OCI-LY3 (cell line): ENCODE data around the gene LHX4.

Experiments used
- H2AFZ ChIP-seq: fragments of 200-600, 300-600 bp; shearing (Covaris generic); 2 replicates; pipeline ENCODE4 v1.6.0; 2014; ENCODE audit warnings: antibody characterized with exemption, low read depth, low read length
- H3K27ac ChIP-seq: fragments of 200-600, 300-600 bp; sonication (generic); 2 replicates; pipeline ENCODE4 v1.5.1; 2014; ENCODE audit warnings: mild to moderate bottlenecking, low read length, moderate library complexity, mixed read lengths
- H3K27me3 ChIP-seq: fragments of 200-600, 300-600 bp; sonication (generic); 2 replicates; pipeline ENCODE4 v1.6.1; 2014; ENCODE audit warnings: low read depth, low read length, mixed read lengths
- H3K36me3 ChIP-seq: fragments of 200-600, 300-600 bp; sonication (generic); replicated peaks from 2 replicates; pipeline ENCODE3; 2014; ENCODE audit warnings: low read depth, low read length, mixed read lengths
- H3K4me1 ChIP-seq: fragments of 300-600, 200-600 bp; sonication (generic); 2 replicates; pipeline ENCODE4 v1.6.1; 2014; ENCODE audit warnings: low read length, mixed read lengths
- H3K4me2 ChIP-seq: fragments of 200-600, 300-600 bp; sonication (generic); 2 replicates; pipeline ENCODE4 v1.6.1; 2014; ENCODE audit warnings: low read length, mixed read lengths
- H3K4me3 ChIP-seq: fragments of 300-600, 200-600 bp; sonication (generic); 2 replicates; pipeline ENCODE4 v1.5.1; 2014; ENCODE audit warnings: antibody characterized with exemption, mild to moderate bottlenecking, low read length, moderate library complexity
- H3K79me2 ChIP-seq: fragments of 300-600, 200-600 bp; shearing (Covaris generic); 2 replicates; pipeline ENCODE4 v1.6.1; 2014; ENCODE audit warnings: mild to moderate bottlenecking, low read length, mixed read lengths
- H3K9ac ChIP-seq: fragments of 300-600, 200-600 bp; shearing (Covaris generic); 2 replicates; pipeline ENCODE4 v1.6.0; 2014; ENCODE audit warnings: mild to moderate bottlenecking, low read length, moderate library complexity
- H3K9me3 ChIP-seq: fragments of 200-600, 300-600 bp; shearing (Covaris generic); 2 replicates; pipeline ENCODE4 v1.6.1; 2014; ENCODE audit warnings: low read length, mixed read lengths; ENCODE audit not compliant: insufficient read depth
- H4K20me1 ChIP-seq: fragments of 200-600, 300-600 bp; sonication (generic); 2 replicates; pipeline ENCODE4 v1.6.1; 2016; ENCODE audit warnings: low read length, mixed read lengths; ENCODE audit not compliant: insufficient read depth
- EZH2phosphoT487 ChIP-seq: fragments of 200-600 bp; shearing (Covaris generic); IDR thresholded peaks from 2 replicates; pipeline ENCODE4 v1.6.1; 2018; ENCODE audit warnings: antibody characterized with exemption, mixed run types, low read depth
- TF ChIP-seq, protein P1 (sequence below): fragments of 200-600, 300-600 bp; sonication (generic); IDR thresholded peaks from 2 replicates; pipeline ENCODE4 v1.5.1; 2014; ENCODE audit warnings: antibody characterized with exemption, low read length, low read depth

LHX4 gene

DNA sequence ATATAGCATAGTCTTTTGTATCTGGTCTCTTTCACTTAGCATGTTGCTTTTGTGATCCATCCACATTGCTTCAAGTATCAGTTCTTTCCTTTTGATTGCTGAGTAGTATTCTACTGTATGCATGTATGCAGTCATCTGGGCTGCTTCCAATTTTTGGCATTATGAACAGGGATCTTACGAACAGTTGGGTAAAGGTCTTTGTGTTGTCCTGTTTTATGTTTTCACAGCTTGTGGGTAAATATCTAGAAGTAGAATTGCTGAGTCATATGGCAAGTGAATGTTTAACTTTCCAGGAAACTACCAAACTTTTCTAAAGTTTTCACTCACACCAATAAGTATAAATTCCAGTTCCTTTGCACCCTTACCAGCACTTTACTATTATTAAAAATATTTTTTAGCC lies 60.9 kb downstream of the LHX4 start:
- Histone ChIP-seq H3K4me2 (no peak overlapping the region), H3K27ac (no peak overlapping the region), H3K9me3 (no peaks in the 10 kb centered on the region), H2AFZ (no peak overlapping the region), H4K20me1 (no peaks in the 10 kb centered on the region), H3K36me3 (peaks cover 3% of the 10 kb centered on the region), H3K4me1 (no peaks in the 10 kb centered on the region), H3K27me3 (no peaks in the 10 kb centered on the region), H3K9ac (no peak overlapping the region), H3K4me3 (no peak overlapping the region), H3K79me2 (no peaks in the 10 kb centered on the region)
- TF ChIP-seq EZH2phosphoT487, result no peak
- TF ChIP-seq, protein P1, sequence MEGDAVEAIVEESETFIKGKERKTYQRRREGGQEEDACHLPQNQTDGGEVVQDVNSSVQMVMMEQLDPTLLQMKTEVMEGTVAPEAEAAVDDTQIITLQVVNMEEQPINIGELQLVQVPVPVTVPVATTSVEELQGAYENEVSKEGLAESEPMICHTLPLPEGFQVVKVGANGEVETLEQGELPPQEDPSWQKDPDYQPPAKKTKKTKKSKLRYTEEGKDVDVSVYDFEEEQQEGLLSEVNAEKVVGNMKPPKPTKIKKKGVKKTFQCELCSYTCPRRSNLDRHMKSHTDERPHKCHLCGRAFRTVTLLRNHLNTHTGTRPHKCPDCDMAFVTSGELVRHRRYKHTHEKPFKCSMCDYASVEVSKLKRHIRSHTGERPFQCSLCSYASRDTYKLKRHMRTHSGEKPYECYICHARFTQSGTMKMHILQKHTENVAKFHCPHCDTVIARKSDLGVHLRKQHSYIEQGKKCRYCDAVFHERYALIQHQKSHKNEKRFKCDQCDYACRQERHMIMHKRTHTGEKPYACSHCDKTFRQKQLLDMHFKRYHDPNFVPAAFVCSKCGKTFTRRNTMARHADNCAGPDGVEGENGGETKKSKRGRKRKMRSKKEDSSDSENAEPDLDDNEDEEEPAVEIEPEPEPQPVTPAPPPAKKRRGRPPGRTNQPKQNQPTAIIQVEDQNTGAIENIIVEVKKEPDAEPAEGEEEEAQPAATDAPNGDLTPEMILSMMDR, result no peak

DNA sequence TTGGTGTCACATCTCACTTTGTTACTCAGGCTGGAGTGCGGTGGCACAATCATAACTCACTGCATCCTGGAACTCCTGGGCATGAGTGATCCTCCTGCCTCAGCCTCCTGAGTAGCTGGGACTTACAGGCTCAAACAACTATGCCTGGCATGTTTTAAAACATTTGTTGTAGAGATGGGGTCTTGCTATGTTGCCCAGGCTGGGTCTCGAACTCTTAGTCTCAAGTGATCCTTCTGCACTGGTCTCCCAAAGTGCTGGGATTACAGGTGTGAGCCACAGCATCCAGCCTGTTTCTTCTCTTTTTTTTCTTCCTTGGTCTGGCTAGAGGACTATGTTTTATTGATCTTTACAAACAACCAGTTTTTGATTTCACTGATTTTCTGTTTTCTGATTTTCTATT lies 64.6 kb downstream of the LHX4 start:
- no peak for TF ChIP-seq EZH2phosphoT487
- TF ChIP-seq, protein P1, result no peak
- H3K27me3 ChIP-seq, result no peaks in the 10 kb centered on the region

DNA sequence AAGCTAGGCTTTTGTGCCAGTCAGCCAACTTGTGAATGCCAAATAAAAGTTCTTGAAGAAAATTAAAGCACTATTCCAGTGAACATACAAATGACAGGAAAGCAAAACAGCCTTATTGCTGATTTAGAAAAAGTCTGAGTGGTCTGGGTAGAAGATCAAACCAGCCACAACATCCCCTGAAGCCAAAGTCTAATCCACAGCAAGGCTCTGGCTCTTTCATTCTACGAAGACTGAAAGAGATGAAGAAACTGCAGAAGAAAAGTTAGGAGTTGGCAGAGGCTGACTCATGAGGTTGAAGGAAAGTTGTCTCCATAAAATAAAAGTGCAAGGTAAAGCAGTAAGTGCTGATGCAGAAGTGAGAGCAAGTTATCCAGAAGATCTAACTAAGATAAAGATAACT lies 65.9 kb downstream of the LHX4 start:
- Histone ChIP-seq H3K4me2 (no peak overlapping the region), H3K36me3 (no peaks in the 10 kb centered on the region), H3K4me3 (no peak overlapping the region)

More for the DNA sequence above, 64.6 kb downstream of the LHX4 start:
- Histone ChIP-seq H4K20me1 (no peaks in the 10 kb centered on the region), H3K4me1 (no peaks in the 10 kb centered on the region), H3K27ac (no peak overlapping the region), H3K4me2 (no peak overlapping the region), H3K79me2 (no peaks in the 10 kb centered on the region), H3K9ac (no peak overlapping the region), H3K9me3 (no peaks in the 10 kb centered on the region), H3K4me3 (no peak overlapping the region), H3K36me3 (no peaks in the 10 kb centered on the region), H2AFZ (no peak overlapping the region)

DNA sequence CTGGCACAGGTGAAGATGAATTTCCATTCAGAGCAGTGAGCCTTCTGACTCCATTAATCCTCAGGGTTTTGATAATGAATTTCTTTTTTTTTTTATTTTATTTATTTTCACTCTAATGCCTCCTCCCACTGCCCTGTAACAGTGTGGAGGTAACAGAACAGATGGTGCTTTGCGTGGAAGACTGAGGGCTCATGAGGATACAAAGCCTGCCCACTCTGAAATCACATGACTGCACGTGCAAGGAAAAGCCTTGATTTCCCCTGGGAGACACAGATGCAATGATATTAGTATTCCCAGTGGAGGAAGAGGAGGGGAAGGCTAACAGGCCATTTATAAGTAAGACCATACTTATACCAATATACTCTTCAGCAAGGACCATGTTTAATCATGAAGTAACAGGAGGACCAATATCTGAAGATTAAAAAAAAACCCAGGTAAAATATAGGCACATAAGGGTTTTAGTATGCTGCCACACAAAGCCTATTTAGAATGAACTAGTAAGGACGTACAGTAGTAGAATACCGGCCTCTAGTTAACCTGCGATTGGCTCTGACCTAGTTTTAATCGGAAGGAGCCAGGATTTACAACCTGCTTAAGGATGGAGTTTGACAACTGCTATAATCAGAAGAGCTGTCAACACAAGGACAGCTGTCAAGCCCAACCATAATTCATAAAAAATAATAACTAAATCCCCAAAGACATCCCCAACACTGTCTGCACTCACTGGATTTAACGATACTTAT lies 69.6 kb downstream of the LHX4 start:
- no peaks in the 10 kb centered on the region for H3K79me2 ChIP-seq
- H3K4me2 ChIP-seq, result no peak overlapping the region
- H3K4me1 ChIP-seq, result no peaks in the 10 kb centered on the region
- no peaks in the 10 kb centered on the region for H3K36me3 ChIP-seq
- H3K27ac ChIP-seq, result no peak overlapping the region
- H3K4me3 ChIP-seq, result no peak overlapping the region
- no peak overlapping the region for H3K9ac ChIP-seq
- H3K9me3 ChIP-seq, result no peaks in the 10 kb centered on the region
- no peaks in the 10 kb centered on the region for H3K27me3 ChIP-seq
- H2AFZ ChIP-seq, result no peak overlapping the region
- no peak for TF ChIP-seq EZH2phosphoT487
- TF ChIP-seq, protein P1, result no peak
- H4K20me1 ChIP-seq, result no peaks in the 10 kb centered on the region

More for the DNA sequence above, 65.9 kb downstream of the LHX4 start:
- Histone ChIP-seq H3K9me3 (no peaks in the 10 kb centered on the region), H3K9ac (no peak overlapping the region), H4K20me1 (no peaks in the 10 kb centered on the region), H3K4me1 (no peaks in the 10 kb centered on the region), H3K27me3 (no peaks in the 10 kb centered on the region), H3K79me2 (no peaks in the 10 kb centered on the region), H3K27ac (no peak overlapping the region), H2AFZ (no peak overlapping the region)
- TF ChIP-seq, protein P1, result no peak
- no peak for TF ChIP-seq EZH2phosphoT487
